HG03442 (cell line): ENCODE results near the gene CXCL3.
A peak's percentile ranks its signal among the peaks of the same experiment; 100 is the strongest.
"Not testable (repeated sequence)": the region's sequence is repeated elsewhere in the genome, so short reads cannot be mapped to it uniquely, and the experiment has no call there.

Experiments
- ATAC-seq: cut with Tn5 transposase; IDR thresholded peaks from one replicate; pipeline ENCODE4 v1.9.1; 2021; ENCODE audit warnings: mild to moderate bottlenecking, moderate library complexity; ENCODE audit not compliant: unreplicated experiment

Gene CXCL3

GRCh38 chr4:74038425-74039314 is at the start of gene CXCL3:
CXCL3 (minus strand) TSS chr4:74038689; CDS start chr4:74038611, 78 bp downstream.
- ATAC-seq: peak; percentile 52

GRCh38 chr4:74087481-74087880 is 49.0 kb upstream of the CXCL3 start:
- ATAC-seq: no peak

- no peak for ATAC-seq
Observed at GRCh38 chr4:74085669-74086068, 47.2 kb upstream of the CXCL3 start.

GRCh38 chr4:74084984-74085383 is 46.5 kb upstream of the CXCL3 start:
- no peak for ATAC-seq

- ATAC-seq: no peak
Observed at GRCh38 chr4:74083546-74083945, 45.1 kb upstream of the CXCL3 start.

- ATAC-seq: no peak
Observed at GRCh38 chr4:74081035-74081434, 42.5 kb upstream of the CXCL3 start.

GRCh38 chr4:74080351-74080750 is 41.9 kb upstream of the CXCL3 start:
- not testable (repeated sequence) for ATAC-seq

- ATAC-seq: not testable (repeated sequence)
Observed at GRCh38 chr4:74079024-74079423, 40.5 kb upstream of the CXCL3 start.

GRCh38 chr4:74073358-74073757 is 34.9 kb upstream of the CXCL3 start:
- ATAC-seq: no peak

GRCh38 chr4:74072739-74073138 is 34.2 kb upstream of the CXCL3 start:
- ATAC-seq: no peak

- no peak for ATAC-seq
Observed at GRCh38 chr4:74067586-74067985, 29.1 kb upstream of the CXCL3 start.

- no peak for ATAC-seq
Observed at GRCh38 chr4:74066232-74066631, 27.7 kb upstream of the CXCL3 start.

- no peak for ATAC-seq
Observed at GRCh38 chr4:74065115-74065642, 26.7 kb upstream of the CXCL3 start.

- ATAC-seq: no peak
Observed at GRCh38 chr4:74063859-74064258, 25.4 kb upstream of the CXCL3 start.

- ATAC-seq: no peak
Observed at GRCh38 chr4:74062953-74063352, 24.5 kb upstream of the CXCL3 start.

- ATAC-seq: no peak
Observed at GRCh38 chr4:74061430-74061829, 22.9 kb upstream of the CXCL3 start.

- ATAC-seq: no peak
Observed at GRCh38 chr4:74059161-74059829, 20.8 kb upstream of the CXCL3 start.

GRCh38 chr4:74058048-74058651 is 19.7 kb upstream of the CXCL3 start:
- no peak for ATAC-seq

- ATAC-seq: no peak
Observed at GRCh38 chr4:74057588-74057987, 19.1 kb upstream of the CXCL3 start.

- ATAC-seq: no peak
Observed at GRCh38 chr4:74056858-74057562, 18.5 kb upstream of the CXCL3 start.
